Osteocyte (in vitro differentiated cells): ENCODE measurements around the gene RHBDL3. TPM values are rescaled to one million over a fixed set of nuclear protein-coding genes. Genes with fewer than 3 reads are reported as not detected.
"Not testable (repeated sequence)": the region's sequence is repeated elsewhere in the genome, so short reads cannot be mapped to it uniquely, and the experiment has no call there.

Source experiments
- DNase-seq: peaks from one replicate; pipeline ENCODE4 v3.0.0; 2021; ENCODE audit warnings: mixed read lengths; ENCODE audit not compliant: unreplicated experiment; ENCODE audit errors: extremely low spot score
- H3K27ac Mint-ChIP-seq: one replicate; pipeline ENCODE4 v1.8.0; 2021; ENCODE audit warnings: mild to moderate bottlenecking, mixed read lengths; ENCODE audit not compliant: unreplicated experiment
- H3K27me3 Mint-ChIP-seq: one replicate; pipeline ENCODE4 v1.8.0; 2021; ENCODE audit warnings: mixed read lengths; ENCODE audit not compliant: unreplicated experiment
- H3K36me3 Mint-ChIP-seq: one replicate; pipeline ENCODE4 v1.8.0; 2021; ENCODE audit warnings: mixed read lengths; ENCODE audit not compliant: unreplicated experiment
- H3K4me1 Mint-ChIP-seq: one replicate; pipeline ENCODE4 v1.8.0; 2021; ENCODE audit warnings: mixed read lengths; ENCODE audit not compliant: unreplicated experiment
- H3K4me3 Mint-ChIP-seq: one replicate; pipeline ENCODE4 v1.8.0; 2021; ENCODE audit warnings: mild to moderate bottlenecking, moderate library complexity, mixed read lengths; ENCODE audit not compliant: unreplicated experiment
- H3K9me3 Mint-ChIP-seq: one replicate; pipeline ENCODE4 v1.8.0; 2021; ENCODE audit warnings: mixed read lengths; ENCODE audit not compliant: unreplicated experiment
- total RNA-seq: library from RNA; stranded (reverse); gene quantifications from 2 replicates; pipeline ENCODE4 v1.2.1, GENCODE V29; 2021
- TF ChIP-seq, protein P1 (sequence below): fragments of 200-600 bp; sonication (generic); IDR thresholded peaks from 2 replicates; pipeline ENCODE4 v1.5.0; 2021; ENCODE audit warnings: antibody characterized with exemption, mild to moderate bottlenecking, moderate library complexity

Gene RHBDL3
- total RNA-seq, 1 donor from 2014 or later, result 0.11 TPM

DNA sequence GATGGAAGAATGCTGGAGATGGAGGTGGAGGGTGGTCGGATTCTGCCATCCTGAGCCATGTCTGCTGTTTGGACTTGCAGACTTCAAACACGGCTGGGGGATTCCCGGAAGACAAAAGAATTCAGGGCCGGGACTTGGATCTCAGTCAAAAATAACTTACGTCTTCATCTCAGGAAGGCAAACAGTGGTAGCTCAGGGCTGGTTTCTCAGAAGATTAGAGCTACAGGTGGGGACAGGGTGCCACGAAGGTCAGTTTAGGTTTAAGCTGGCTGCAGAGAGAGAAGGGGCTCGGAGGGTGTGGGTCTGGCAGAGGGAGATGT, 4.3 kb upstream of the RHBDL3 start:
- H3K4me1 Mint-ChIP-seq, result peaks cover 21% of the 10 kb centered on the region
- H3K27ac Mint-ChIP-seq, result no peak overlapping the region
- TF ChIP-seq, protein P1, sequence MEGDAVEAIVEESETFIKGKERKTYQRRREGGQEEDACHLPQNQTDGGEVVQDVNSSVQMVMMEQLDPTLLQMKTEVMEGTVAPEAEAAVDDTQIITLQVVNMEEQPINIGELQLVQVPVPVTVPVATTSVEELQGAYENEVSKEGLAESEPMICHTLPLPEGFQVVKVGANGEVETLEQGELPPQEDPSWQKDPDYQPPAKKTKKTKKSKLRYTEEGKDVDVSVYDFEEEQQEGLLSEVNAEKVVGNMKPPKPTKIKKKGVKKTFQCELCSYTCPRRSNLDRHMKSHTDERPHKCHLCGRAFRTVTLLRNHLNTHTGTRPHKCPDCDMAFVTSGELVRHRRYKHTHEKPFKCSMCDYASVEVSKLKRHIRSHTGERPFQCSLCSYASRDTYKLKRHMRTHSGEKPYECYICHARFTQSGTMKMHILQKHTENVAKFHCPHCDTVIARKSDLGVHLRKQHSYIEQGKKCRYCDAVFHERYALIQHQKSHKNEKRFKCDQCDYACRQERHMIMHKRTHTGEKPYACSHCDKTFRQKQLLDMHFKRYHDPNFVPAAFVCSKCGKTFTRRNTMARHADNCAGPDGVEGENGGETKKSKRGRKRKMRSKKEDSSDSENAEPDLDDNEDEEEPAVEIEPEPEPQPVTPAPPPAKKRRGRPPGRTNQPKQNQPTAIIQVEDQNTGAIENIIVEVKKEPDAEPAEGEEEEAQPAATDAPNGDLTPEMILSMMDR, result no peak
- no peaks in the 10 kb centered on the region for H3K36me3 Mint-ChIP-seq
- no peak overlapping the region for H3K4me3 Mint-ChIP-seq
- peaks cover 53% of the 10 kb centered on the region for H3K27me3 Mint-ChIP-seq
- DNase-seq, result no peak
- H3K9me3 Mint-ChIP-seq, result no peaks in the 10 kb centered on the region

DNA sequence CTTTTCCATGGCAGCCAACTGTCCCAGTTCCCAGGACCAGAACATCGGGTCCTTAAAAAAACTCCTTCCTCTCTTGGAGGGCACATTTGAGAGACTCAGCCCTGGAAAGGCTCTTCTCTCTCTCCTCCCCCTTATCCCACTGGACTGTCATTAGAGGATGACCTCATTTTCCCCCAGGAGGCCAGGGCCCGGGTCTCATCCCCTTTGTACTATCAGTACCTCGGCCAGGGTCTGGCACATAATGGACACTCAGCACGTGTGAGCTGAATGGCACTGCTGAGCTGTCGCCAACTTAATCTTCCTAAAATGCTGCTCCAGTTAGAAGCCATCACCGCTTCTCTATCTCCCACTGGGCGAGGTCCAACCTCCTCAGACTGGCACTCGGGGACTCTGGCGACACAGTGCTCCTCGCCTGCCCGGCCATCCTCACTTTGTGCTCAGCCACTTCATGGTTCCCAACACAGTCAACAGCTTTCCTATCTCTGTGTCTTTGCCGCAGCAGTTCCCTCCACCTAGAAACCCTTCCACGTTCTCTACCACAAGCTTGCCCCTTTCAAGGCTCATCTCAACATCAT, 3.6 kb upstream of the RHBDL3 start:
- no peak for DNase-seq
- Mint-ChIP-seq H3K4me3 (no peak overlapping the region), H3K27ac (no peak overlapping the region), H3K27me3 (peaks cover 58% of the 10 kb centered on the region), H3K9me3 (no peaks in the 10 kb centered on the region), H3K36me3 (no peaks in the 10 kb centered on the region), H3K4me1 (peaks cover 22% of the 10 kb centered on the region)
- TF ChIP-seq, protein P1, result no peak

DNA sequence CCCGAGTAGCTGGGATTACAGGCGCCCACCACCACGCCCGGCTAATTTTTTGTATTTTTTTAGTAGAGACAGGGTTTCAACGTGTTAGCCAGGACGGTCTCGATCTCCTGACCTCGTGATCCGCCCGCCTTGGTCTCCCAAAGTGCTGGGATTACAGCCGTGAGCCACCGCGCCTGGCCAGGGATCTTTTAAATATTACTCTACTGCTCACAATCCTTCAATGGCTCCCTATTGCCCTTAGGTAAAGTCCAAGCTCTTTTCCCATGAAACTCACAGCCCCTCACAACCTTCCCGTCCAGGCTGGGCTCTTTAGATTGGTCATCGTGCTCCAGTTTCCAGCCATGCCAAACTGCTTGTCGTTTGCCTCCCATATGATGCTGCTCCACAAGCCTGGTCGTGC, 2.1 kb upstream of the RHBDL3 start:
- H3K9me3 Mint-ChIP-seq, H3K4me3 Mint-ChIP-seq, H3K36me3 Mint-ChIP-seq, H3K27ac Mint-ChIP-seq, DNase-seq: not testable (repeated sequence)
- Mint-ChIP-seq H3K4me1 (peaks cover 29% of the 10 kb centered on the region), H3K27me3 (peaks cover 69% of the 10 kb centered on the region)

DNA sequence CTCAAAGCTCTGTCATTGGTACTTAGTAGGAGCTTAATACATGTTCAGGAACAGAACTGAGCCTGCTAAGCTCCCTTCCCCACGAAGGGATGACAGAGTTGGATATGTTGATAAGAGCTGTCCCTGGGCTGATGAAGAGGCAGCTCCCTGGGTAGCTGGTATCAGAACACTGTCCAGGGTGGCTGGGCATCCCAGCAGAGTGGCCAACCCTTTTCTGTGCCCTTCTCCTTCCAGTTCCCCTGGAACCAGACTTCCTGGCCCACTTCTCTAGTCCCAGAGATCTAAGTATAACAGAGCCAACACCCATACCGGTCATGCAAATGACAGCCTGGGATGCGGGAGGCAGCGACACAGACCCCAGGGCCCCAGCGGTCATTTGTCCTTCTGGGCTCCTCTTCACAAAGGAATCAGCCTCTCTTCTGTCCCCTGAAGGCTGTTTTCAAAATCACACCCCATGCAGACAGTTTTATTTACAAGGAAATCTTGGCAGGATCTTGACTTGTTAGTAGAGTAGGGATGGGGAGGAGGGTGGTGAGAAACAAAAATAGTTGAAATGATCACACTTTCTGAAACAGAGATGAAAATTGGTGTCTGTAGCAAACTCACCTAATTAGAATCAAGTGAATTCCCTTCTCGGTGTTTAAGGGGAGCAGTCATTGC, 1.4 kb upstream of the RHBDL3 start:
- TF ChIP-seq, protein P1, result peak; percentile 18

DNA sequence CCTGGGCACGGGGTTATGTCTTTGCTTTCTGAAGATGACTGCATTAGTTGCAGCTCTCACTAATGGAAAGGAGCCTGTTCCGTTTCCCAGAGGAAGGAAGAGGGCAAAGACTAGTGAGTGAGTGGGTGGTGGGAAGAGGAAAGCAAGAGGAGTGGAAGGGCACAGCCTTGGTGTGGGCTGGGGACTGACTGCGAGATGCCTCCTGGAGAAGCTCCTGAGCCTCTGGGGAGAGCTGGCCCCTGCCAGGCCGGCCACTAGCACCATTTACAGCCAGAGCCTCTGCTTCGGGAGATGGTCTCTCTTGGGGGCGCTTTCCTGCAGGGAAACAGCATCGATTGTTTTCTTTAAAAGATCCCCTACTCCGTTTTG, 825 bp upstream of the RHBDL3 start:
- H3K36me3 Mint-ChIP-seq, result no peaks in the 10 kb centered on the region
- H3K4me1 Mint-ChIP-seq, result peaks cover 25% of the 10 kb centered on the region
- TF ChIP-seq, protein P1, result no peak
- peaks cover 77% of the 10 kb centered on the region for H3K27me3 Mint-ChIP-seq
- no peaks in the 10 kb centered on the region for H3K9me3 Mint-ChIP-seq
- peak overlapping the region; percentile 72 for H3K4me3 Mint-ChIP-seq
- DNase-seq, result no peak
- no peak overlapping the region for H3K27ac Mint-ChIP-seq

More for the DNA sequence above, 1.4 kb upstream of the RHBDL3 start:
- H3K4me3 Mint-ChIP-seq, result peak overlapping the region; percentile 40
- H3K4me1 Mint-ChIP-seq, result peaks cover 29% of the 10 kb centered on the region
- H3K27ac Mint-ChIP-seq, result no peak overlapping the region
- DNase-seq, result no peak
- no peaks in the 10 kb centered on the region for H3K36me3 Mint-ChIP-seq
- no peaks in the 10 kb centered on the region for H3K9me3 Mint-ChIP-seq
- peaks cover 77% of the 10 kb centered on the region for H3K27me3 Mint-ChIP-seq
